T-helper 1 cell (primary cell): Measurements from ENCODE around the gene DOCK10.
"Not testable (repeated sequence)": the region's sequence is repeated elsewhere in the genome, so short reads cannot be mapped to it uniquely, and the experiment has no call there.

ENCODE experiments used
- DNase-seq, 5 donors: peaks; one replicate each; pipeline ENCODE4 v3.0.0-alpha.2; 2012 to 2020
- total RNA-seq, 4 donors: gene quantifications; one replicate each; lab custom pipeline; 2026; lab: John Stamatoyannopoulos, UW

Gene DOCK10
- 337 to 585 (median 502) reads per million in 4 donors for total RNA-seq

- DNase-seq = peak; percentile 17 to 70 (median 36)
Measured at GRCh38 chr2:225041851-225042799, at the start of gene DOCK10. TSS of gene DOCK10 (minus strand) at chr2:225042468. CDS start at chr2:225042374, 94 bp downstream.

- no peak for DNase-seq
Measured at GRCh38 chr2:225091336-225091735, 49.1 kb upstream of the DOCK10 start.

DNA sequence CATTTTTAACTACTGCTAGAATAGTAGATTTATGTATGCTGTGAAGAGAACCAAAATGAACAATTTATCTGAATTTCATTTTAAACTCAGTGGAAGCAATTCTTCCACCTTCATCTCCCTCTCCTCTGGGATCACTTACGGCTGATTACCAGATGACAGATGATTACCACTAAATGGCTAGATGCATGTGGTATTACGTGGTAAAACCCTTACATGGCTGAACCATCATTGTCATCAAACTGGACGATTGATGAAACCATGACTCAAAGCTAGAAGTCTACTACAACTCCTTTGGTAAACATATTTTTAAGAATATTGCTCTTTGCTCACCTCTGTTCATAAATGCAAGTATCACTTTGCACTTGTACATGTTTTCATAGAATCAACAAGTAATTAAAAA, 48.5 kb upstream of the DOCK10 start:
- no peak for DNase-seq

DNA sequence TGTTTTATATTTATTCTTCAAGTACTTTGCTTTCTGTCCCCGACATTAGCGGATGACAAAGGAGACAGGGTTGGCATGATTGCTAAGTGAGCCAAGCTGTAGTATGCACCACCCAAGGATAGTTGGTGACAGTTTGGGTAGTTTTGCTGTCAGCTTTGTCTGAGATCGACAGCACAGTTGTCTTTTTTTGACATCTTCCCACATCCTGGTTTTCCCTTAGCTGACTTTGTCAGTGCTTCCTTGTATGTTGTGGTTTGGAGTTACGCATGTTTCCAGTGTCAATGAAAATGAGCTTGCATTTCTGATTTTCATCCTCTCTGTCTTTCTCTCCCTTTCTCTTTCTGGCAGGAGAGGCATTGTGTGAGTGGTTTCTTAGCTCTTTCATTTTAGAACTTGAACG, 44.6 kb upstream of the DOCK10 start:
- no peak for DNase-seq

- no peak for DNase-seq
Measured at GRCh38 chr2:225086439-225086838, 44.2 kb upstream of the DOCK10 start.

DNA sequence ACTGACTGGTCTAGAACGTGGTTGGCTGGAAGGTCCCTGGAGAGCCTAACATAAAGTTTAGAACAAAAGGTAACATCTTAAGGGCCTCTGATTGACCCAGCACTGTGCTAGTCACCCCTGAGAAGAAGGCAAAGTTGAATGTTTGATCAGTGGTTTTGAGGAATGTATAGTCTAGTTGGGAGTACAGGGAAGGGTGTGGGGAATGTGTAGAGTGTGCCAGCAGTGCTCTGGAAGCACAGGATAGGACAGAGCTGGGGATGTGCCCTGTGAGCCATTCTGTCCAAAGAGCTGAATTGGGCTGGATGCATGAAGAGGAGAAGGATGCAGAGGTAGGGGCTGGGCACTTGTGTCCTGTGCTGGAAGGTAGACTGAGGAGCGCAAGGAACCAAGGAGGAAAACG, 41.0 kb upstream of the DOCK10 start:
- no peak for DNase-seq

GRCh38 chr2:225076125-225076524, 33.9 kb upstream of the DOCK10 start:
- no peak for DNase-seq

- DNase-seq = no peak
Measured at GRCh38 chr2:225074919-225075681, 32.8 kb upstream of the DOCK10 start.

GRCh38 chr2:225074366-225074765, 32.1 kb upstream of the DOCK10 start:
- DNase-seq = no peak

DNA sequence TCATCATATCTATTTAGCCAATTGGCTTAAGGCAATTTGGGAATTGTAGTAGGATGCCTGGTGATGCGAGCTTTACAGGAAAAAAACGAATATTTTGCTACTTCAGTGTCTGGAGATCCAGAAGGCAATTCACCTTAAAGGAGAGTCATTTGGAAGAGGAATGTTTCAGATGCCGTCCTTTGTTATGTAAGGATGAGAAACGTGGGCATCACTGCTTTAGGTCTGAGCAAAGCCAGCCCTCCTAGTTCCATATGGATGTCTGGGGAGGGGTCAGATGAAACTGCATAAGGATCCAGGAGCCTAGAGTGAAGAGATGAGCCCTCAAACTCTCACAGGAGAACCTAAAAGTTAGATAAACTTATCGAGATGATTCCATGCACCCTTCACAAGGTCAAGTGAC, 30.9 kb upstream of the DOCK10 start:
- DNase-seq = no peak

DNA sequence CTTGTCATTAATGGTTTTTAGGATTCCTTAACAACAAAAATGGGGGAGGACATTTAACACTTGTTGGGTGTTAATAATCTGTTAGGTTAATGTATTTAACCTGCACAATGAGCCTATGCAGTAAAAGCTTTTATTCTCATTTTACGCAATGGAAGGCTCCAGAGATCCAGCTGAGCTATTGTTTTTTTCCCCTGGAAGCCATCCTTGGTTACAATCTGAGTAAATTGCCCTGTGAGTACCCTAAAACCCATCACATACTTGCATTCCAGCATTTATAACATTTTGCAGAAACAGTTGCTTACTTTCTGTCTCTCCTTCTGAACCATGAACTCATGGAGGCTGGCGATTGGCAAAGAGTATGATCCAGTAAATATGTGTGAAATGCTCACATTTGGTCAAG, 30.2 kb upstream of the DOCK10 start:
- no peak for DNase-seq

DNA sequence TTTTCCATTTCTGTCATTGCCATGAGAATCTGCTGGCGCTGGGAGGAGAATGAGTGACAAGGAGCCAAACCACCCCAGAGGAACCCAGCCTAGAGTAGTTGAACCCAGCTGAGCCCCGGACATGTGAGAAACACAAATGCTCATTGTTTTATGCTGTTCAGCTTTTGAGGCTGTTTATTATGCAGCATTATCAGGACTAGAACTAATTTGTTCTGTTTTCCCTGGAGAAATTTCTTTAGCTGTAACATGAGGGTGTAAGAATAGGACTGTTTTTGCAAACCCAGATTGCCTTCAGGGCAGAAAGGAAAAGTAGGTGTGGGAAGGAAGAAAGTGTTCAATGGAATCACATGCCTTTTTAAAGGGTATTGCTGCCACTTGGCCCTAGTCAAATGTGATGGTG, 28.5 kb upstream of the DOCK10 start:
- no peak for DNase-seq

DNA sequence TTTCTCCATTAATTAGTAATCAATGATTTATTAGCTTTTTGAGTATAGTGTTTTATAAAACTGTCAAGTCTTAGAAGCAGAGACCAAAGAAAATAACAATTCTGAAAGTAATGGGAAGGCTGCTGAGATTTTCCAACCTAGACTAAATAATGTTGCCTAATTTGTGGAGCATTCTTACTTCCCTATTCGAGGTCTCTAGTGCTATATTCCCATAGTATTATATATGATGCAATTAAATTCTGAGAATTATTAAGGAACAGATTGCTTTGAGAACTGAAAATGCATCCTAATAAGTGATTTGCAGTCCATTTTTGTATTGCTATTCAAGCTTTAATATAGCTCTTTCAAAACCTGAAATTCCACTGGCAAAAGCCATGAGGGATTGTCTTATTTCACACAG, 27.7 kb upstream of the DOCK10 start:
- DNase-seq = no peak

GRCh38 chr2:225069477-225069876, 27.2 kb upstream of the DOCK10 start:
- no peak for DNase-seq

DNA sequence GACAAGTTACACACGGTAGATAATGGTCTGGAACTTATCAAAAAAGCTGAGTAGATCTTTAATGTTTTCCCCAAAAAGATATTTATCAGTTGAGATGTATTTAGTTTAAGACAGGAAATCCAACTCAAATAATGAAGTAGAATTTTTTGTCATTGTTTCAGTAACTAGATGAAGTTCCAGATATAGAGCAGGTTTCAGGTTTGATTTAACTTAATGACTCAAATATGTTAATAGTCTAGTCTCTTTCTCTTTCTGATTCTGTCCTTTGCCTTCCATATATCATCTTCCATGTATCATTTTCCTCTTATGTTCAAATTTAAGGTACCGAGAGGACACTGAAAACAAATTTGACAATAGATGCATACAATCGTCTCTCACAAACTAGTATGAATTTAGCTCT, 23.6 kb upstream of the DOCK10 start:
- peak in 1 of 5 donors; percentile 37 for DNase-seq

GRCh38 chr2:225064928-225065327, 22.7 kb upstream of the DOCK10 start:
- DNase-seq = no peak

GRCh38 chr2:225064362-225064761, 22.1 kb upstream of the DOCK10 start:
- DNase-seq = peak in 1 of 5 donors; percentile 55

- peak in 1 of 5 donors; percentile 53 for DNase-seq
Measured at GRCh38 chr2:225056330-225057073, 14.2 kb upstream of the DOCK10 start.

GRCh38 chr2:225055714-225056113, 13.4 kb upstream of the DOCK10 start:
- DNase-seq = no peak

DNA sequence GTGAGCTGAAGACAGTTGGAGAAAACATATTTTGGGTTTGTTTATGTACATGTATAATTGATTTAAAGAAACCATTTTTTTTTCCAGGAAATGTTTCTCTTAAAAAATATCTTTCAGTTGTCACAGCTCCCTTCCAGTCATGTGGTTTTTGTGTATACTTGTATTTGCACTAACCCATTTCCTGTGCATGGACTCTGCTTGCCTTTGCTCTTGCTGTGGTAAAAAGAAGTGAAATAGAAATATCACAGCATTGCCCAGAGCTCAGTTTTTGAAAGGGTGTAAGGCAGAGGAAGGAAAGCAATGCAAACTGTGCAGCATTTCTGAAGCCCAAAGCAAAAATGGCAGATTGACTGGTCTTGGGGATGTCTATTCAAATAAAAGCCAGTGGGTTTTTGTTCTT, 10.4 kb upstream of the DOCK10 start:
- peak in 2 of 5 donors; percentile 6 to 94 for DNase-seq

DNA sequence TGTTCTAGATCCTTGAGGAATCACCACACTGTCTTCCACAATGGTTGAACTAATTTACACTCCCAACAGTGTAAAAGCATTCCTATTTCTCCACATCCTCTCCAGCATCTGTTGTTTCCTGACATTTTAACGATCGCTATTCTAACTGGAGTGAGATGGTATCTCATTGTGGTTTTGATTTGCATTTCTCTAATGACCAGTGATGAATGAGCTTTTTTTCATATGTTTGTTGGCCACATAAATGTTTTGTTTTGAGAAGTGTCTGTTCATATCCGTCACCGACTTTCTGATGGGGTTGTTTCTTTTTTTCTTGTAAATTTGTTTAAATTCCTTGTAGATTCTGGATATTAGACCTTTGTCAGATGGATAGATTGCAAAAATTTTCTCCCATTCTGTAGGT, 5.2 kb upstream of the DOCK10 start:
- DNase-seq = not testable (repeated sequence)

GRCh38 chr2:225042800-225043167, 516 bp upstream of the DOCK10 start:
- no peak for DNase-seq
